ENCODE data around the gene RTN4RL2. TPM values are rescaled to one million over a fixed set of nuclear protein-coding genes. Genes with fewer than 3 reads are reported as not detected.

RTN4RL2 gene
- total RNA-seq, 4 donors from 2014 or later = 0.13 to 2.8 (median 0.77) TPM

- no peak for ATAC-seq
- DNase-seq = no peak
- in situ Hi-C loops (cut with MboI; ENCODE audit: low sequenced_read_pairs in 4 of 4) (loop anchor here in 1 of 4 donors (25.0 kb wide), 2 partner anchors 164 to 1039 kb away; partner anchors contain the start of genes OR5B21 and YPEL4), intact Hi-C loops (cut with DNase I; ENCODE audit: low total_unique reads) (no loop called here)
- H3K36me3 ChIP-seq = no peaks in the 10 kb centered on the region
- peaks cover 7 to 9% of the 10 kb centered on the region in 2 donors for H3K4me1 ChIP-seq
- H3K9me3 ChIP-seq = no peaks in the 10 kb centered on the region
- H3K4me3 ChIP-seq = no peak overlapping the region
- H3K27me3 ChIP-seq = no peaks in the 10 kb centered on the region
- TF ChIP-seq CTCF (IDR thresholded peaks at IDR 0.05 in 4 of 5, conservative IDR thresholded peaks at IDR 0.05 in 1 of 5) (no peak), POLR2A (IDR thresholded peaks at IDR 0.05) (no peak)
- no peak overlapping the region for H3K27ac ChIP-seq
Observed at GRCh38 chr11:57473285-57473841, 13.0 kb downstream of the RTN4RL2 start.

- H3K27me3 ChIP-seq = no peaks in the 10 kb centered on the region
- peaks cover 7 to 9% of the 10 kb centered on the region in 2 donors for H3K4me1 ChIP-seq
- intact Hi-C loops (cut with DNase I; ENCODE audit: low total_unique reads) = no loop called here
- no peak overlapping the region for H3K27ac ChIP-seq
- ATAC-seq = no peak
- no peaks in the 10 kb centered on the region for H3K36me3 ChIP-seq
- H3K4me3 ChIP-seq = no peak overlapping the region
- H3K9me3 ChIP-seq = no peaks in the 10 kb centered on the region
- DNase-seq = no peak
- in situ Hi-C loops (cut with MboI; ENCODE audit: low sequenced_read_pairs in 4 of 4) = loop anchor here in 1 of 4 donors (25.0 kb wide), 2 partner anchors 163 to 1038 kb away; partner anchors contain the start of genes OR5B21 and YPEL4
- no peak for TF ChIP-seq POLR2A (IDR thresholded peaks at IDR 0.05)
- TF ChIP-seq CTCF (IDR thresholded peaks at IDR 0.05 in 4 of 5, conservative IDR thresholded peaks at IDR 0.05 in 1 of 5) = no peak
Observed at GRCh38 chr11:57474017-57474802, 13.9 kb downstream of the RTN4RL2 start.

- no peak for DNase-seq
- ATAC-seq = no peak
- intact Hi-C loops (cut with DNase I; ENCODE audit: low total_unique reads) (no loop called here), in situ Hi-C loops (cut with MboI; ENCODE audit: low sequenced_read_pairs in 4 of 4) (loop anchor here in 1 of 4 donors (25.0 kb wide), 3 partner anchors 137 to 1038 kb away; partner anchors contain the start of genes OR5B21, P2RX3, SSRP1 and YPEL4)
- no peaks in the 10 kb centered on the region for H3K9me3 ChIP-seq
- peaks cover 7 to 9% of the 10 kb centered on the region in 2 donors for H3K4me1 ChIP-seq
- no peaks in the 10 kb centered on the region for H3K36me3 ChIP-seq
- TF ChIP-seq POLR2A (IDR thresholded peaks at IDR 0.05) (no peak), CTCF (IDR thresholded peaks at IDR 0.05 in 4 of 5, conservative IDR thresholded peaks at IDR 0.05 in 1 of 5) (no peak)
- no peak overlapping the region for H3K27ac ChIP-seq
- no peak overlapping the region for H3K4me3 ChIP-seq
- no peaks in the 10 kb centered on the region for H3K27me3 ChIP-seq
Observed at GRCh38 chr11:57474803-57475115, 14.4 kb downstream of the RTN4RL2 start.

GRCh38 chr11:57475191-57475590, 14.9 kb downstream of the RTN4RL2 start:
- H3K27me3 ChIP-seq = no peaks in the 10 kb centered on the region
- peaks cover 7 to 9% of the 10 kb centered on the region in 2 donors for H3K4me1 ChIP-seq
- intact Hi-C loops (cut with DNase I; ENCODE audit: low total_unique reads) = no loop called here
- no peak overlapping the region for H3K27ac ChIP-seq
- H3K9me3 ChIP-seq = no peaks in the 10 kb centered on the region
- no peak for DNase-seq
- ATAC-seq = no peak
- no peak for TF ChIP-seq POLR2A (IDR thresholded peaks at IDR 0.05)
- no peak for TF ChIP-seq CTCF (IDR thresholded peaks at IDR 0.05 in 4 of 5, conservative IDR thresholded peaks at IDR 0.05 in 1 of 5)
- in situ Hi-C loops (cut with MboI; ENCODE audit: low sequenced_read_pairs in 4 of 4) = loop anchor here in 1 of 4 donors (25.0 kb wide), 1 partner anchor 138 kb away; the partner anchor contains the start of genes P2RX3 and SSRP1
- no peak overlapping the region for H3K4me3 ChIP-seq
- H3K36me3 ChIP-seq = no peaks in the 10 kb centered on the region
